COLO668 (cell line): ENCODE results near the gene SYTL1.

ENCODE experiments used
- DNase-seq: peaks from one replicate; lab custom pipeline; 2025; ENCODE audit not compliant: unreplicated experiment; lab: John Stamatoyannopoulos, UW

The SYTL1 gene

DNA sequence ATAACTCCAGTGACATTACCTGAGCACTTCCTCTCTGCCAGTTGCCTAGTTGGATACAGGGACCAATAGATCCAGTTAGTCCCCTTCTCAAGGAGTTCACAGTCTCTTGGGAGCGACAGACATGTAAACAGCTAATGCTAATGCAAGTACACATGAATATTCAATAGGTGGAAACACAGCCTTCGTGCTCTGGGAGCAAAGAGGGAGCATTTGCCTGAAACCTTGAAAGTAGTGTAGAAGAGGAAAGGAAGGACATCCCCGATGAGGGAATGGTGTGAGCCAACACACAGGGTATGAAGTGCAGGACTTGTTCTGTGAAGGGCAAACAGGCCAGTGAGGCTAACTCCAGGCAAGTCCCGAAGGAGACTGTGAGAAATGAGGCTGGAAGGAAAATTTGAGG is 23.7 kb upstream of the SYTL1 start:
- no peak for DNase-seq

DNA sequence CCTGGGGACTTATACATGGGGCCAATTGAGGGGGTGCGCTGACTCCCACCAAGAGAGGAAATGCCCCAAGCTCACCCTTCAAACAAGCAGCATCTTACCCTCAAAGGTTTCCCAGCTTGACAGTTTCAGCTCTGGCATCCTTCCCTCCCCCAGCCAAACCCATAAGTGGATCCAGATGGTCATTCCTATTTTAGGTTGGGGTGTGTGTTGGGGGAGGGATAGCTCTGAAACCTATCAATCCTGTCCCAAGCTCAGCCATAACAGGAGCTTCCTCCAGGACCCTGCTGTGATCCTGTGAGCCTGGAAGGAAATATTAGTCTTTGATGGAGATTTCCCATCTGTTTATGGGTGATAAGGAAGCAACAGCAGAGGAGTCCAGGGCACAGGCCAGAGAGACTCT is 23.2 kb upstream of the SYTL1 start:
- no peak for DNase-seq

DNA sequence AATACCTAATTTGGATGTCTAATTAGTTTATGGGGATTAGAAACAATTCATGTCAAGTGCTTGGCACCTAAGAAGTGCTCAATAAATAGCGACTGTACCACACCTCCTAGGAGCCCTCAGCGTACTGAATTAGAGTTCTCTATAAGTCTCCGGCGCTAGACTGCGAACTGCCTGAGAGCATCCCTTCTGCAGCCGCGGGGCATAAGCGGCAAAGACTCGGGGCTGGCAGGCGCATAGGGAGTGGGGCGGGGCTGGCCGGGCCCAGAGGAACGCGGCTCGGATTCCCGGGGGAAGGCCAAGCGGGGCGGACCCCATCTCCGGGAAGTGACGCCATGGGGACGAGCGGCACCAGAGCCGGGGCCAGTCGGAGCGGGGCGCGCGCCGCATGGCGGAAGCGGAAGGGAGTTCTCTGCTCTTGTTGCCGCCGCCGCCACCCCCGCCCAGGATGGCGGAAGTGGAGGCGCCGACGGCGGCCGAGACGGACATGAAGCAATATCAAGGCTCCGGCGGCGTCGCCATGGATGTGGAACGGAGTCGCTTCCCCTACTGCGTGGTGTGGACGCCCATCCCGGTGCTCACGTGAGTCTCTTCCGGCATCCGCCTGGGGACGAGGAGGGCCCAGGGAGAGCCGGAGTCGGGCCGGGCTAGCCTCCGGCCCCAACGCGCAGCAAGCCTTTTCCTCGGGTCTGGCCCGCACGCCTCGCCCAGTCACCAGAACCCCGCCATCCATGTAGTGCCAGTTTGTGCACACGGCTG is 19.8 kb upstream of the SYTL1 start, which contains the start of gene TMEM222:
TSS of gene TMEM222 (plus strand) at position 351 of the 756 bp plus-strand sequence. CDS start at position 386, 35 bp downstream.
- peak; percentile 100 for DNase-seq

DNA sequence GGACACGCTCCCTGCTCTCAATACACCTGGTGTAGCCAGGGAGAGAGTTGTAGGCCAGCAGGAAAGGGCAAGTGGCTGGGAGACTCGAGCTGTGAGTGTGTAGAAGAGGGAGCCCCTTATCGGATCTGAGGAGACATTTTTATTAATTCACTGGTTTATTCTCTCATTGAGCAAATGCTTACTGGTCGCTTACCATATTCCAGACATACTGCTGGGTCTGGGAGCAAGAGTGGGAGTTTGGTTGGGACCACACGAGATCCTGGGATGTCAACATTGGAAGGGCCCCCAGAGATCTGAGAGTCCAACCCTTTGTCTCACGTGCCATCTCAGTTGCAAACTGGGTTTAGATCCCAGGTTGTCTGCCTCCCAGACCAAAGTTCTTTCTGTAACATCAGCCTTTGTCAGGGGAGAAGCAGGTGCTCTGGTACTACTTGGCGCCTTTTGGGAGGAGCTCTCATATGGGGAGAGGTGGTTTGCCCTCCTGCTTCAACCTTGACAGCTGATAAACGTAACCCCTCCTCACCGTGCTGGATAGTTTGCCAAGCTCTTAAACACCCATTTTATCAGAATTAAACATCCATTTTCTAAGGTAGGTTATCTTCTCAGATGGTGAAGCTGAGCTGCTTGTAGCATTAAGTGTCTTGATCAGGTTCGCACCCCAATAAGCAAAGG is 19.1 kb upstream of the SYTL1 start:
- peak; percentile 43 for DNase-seq

DNA sequence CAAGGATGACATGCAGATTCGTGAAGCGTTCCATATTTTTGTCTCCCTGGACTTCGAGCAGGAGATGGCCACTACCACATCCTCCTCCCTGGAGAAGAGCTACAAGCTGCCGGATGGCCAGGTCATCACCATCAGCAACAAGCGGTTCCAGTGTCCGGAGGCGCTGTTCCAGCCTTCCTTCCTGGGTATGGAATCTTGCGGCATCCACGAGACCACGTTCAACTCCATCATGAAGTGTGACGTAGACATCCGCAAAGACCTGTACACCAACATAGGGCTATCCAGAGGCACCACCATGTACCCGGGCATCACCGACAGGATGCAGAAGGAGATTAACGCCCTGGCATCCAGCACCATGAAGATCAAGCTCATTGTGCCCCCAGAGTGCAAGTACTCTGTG is 16.5 kb upstream of the SYTL1 start:
- DNase-seq: no peak

DNA sequence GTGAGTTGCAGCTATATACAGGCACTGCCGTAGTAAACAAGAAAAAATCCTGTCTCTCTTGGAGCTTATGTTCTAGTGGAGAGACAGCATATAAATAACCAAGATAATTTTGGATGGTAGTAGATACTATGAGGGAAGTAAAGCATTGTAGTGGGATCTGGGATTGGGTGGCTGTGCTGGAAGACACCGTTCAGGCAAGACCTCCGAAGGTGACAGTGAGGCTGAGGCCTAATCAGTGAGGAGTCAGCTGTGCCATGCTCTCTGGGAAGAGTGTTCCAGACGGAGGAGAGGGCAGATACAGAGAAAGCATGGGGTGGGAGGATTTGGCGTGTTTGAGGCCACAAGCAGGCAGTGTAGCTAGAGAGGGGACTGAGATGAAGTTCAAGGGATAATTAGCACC is 13.9 kb upstream of the SYTL1 start:
- no peak for DNase-seq

DNA sequence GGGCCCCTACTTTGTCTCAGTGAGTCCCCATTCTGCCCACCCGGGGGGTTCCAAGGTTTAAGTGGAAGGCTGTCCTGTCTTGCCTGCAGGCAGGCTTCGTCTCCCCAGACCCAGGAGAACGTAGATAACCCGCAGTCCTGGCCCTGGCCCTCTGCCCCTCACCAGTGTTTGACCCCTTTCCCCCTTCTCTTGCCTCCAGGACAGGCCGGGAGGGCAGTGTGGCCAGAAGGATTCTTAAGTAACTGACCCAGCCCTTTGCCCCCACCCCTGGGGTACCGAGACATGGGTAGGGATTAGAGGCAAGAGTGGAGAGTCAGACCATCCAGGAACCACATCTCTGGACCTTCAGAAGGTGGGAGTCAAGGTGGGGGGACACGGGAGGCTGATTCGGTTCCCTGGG is 11.0 kb upstream of the SYTL1 start:
- DNase-seq: no peak

DNA sequence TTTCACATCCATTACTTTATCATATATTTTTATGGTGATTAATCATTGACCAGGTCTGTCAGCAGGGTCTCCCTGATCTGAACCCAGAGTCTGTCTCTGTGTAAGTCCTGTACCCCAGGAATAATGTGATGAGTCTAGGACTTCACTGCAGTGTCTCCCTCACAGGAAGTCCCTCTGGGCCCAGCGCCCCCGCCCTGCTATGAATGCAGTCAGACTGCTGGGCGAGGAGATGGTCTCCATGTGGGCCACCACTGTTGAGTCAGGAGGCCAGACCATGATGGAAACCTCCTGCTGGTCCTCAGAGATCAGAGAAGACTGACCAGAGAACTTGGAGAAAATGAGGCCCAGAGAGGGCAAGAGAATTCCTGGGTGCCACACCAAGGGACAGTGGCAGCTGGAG is 10.4 kb upstream of the SYTL1 start:
- no peak for DNase-seq

DNA sequence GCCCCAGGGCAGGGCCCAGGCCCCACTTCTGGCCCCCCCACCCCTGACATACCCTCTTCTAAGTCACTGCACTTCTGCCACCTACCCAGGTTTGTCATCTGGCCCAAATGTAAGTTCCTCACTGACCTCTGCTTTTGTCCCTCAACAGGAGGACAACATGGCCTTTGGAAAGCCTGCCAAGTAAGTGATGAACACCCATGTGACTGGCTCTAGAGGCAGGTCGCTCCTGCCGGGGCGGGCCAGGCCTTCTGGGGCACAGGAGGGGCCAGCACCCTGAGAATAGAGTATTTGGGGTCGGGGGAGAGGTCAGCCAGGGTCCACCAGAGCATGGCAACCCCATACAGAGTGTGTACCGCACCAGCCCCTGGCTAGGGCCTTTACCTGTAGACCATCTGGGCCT is 9.9 kb upstream of the SYTL1 start:
- no peak for DNase-seq

DNA sequence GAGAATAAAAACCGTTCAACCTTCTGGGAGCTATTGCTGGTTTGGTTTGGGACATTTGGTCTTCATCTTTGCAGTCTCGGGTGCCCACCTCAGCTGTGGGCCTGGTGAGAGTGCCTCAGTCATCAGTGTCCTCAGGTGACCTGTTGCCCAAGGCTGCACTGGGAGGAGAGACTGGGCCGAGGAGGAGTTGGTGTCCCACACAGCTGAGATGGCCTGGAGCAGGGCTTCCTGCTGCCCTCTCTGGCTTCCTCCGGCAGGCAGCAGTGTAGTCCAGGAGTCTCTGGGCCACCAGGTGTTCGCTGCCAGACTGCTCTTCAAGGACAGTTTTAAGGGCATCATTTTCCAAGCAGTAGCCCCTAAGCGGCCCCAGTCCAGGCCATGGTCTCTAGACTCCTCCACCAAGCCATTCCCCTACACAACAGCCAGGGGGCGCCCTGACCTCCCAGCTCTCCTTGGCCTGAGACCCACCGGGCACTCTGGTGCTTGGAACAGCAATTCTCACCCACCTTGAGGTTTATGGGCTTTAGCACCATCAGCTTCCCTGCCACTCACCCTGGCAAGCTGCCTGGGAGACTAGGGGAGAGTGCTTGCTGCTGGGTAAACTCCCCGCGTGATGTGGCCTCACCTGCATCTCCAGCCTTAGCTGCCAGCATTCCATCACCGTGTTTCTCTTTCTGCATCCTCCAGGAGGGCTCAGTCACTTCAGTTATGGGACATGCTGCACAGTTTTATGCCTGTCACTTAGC is 9.1 kb upstream of the SYTL1 start:
- peak; percentile 65 for DNase-seq

DNA sequence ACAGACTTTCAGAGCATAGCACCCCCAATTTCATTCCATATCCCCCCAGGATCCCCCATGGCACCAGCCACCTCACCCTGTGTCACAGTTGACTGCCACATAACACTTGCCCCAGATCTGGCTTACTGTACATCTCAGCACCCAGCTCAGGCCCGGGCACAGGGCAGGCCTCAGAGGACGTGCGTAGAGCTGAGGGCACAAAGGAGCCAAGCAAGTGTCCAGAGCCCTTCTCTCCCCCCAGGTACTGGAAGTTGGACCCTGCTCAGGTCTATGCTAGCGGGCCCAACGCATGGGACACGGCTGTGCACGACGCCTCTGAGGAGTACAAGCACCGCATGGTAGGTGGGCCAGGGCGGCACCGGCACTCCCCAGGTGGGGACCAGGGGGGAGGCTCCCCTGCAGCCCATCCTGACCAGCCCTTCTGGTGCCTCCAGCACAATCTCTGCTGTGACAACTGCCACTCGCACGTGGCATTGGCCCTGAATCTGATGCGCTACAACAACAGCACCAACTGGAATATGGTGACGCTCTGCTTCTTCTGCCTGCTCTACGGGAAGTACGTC is 8.0 kb upstream of the SYTL1 start:
- no peak for DNase-seq

DNA sequence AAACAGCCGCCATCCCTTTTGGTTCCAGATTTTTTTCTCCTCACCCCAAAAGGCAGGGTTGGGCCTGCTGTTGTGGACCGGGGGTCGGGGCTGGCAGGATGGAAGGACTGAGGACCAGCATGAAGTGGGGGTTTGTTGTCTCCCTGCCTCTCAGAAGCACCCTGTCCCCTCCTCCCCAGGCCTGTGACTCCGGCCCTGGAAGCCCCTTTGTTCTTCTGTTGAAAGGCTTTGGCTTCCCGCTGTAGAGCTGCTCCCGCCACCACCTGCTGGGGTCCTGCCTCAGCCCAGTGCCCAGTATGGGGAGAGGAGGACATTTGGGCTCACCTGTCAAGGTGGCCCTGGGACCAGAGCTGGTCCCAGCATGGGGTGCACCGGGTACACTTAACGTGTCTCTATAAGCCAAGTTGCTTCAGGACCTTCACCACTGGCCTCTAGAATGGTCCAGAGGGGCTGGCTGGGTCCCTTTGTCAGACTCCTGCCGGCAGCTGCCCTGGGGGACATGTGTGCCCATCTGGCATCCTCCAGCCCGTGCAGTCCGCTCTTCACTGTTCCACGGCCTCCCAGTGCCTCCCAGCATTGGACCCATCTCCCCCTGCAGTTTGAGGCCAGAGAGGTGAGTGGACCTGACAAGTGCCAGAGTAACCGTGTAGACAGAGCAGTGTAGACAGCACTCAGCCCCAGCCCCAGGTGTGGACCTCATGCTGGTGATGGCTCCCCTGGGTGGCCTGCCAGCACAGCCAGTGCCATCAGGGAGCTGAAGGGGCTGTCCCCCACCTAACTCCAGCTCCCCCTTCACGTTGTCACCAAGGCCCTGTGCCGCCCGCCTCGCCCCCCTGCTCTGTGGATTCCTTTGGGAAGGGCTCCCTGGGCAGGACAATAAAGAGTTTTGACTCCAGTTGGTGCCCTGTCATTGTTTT is 6.1 kb upstream of the SYTL1 start:
- DNase-seq: no peak

DNA sequence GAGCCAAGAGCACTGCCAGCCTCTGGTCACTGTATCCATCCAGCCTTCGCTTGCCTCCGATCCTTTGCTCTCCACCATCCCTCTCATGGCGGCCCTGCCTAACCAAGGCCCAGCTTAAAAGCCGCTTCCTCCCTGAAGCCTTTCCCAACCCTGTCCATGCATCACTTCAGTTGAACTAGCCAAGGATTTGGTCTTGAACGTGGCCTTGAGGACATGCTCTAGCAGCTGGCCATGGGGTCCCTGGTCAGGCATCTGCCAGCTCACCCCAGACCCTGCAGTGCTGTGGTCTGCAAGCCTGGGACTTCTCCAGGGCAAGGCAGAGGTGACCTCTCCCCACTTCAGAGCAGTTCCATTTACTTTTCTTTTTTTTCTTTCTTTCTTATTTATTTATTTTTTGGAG is 5.1 kb upstream of the SYTL1 start:
- DNase-seq: no peak

DNA sequence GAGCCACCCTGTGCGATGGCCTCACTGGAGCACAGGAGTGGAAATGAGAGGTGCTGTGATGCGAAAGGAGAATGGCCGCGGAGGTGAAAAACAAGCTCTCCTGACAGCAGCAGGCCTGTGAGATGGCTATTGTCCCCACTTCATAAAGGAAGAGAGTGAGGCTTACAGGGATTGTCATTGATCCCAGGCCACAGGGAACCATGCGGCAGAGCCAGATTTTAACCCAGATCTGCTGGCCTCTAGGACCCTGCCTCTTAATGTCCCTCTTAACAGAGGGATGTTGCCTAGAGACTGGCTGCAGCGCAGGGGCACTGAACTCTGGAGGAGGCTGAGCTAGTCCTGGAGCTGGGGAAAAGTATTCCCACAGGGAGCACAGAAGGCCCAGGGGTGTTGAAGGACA is 3.1 kb upstream of the SYTL1 start:
- DNase-seq: no peak

DNA sequence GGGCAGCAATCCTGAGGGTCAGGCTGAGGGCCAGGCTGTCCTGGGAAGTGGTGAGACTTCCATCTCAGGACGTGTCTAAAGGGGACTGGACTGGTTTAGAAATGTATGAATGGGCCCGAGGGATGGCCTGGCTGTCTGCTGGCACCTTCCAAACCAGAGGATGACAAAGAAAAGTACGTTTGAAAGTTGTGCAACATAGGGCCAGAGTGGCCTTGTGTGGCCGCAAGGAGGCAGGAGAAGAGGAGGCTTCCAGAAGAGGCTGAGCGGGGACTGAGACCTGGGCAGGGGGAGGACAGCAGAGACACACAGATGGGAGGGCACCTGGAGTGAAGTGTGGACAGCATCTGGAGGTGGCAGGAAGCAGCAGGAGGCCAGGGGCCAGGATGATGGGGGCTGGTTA is 2.6 kb upstream of the SYTL1 start:
- no peak for DNase-seq

DNA sequence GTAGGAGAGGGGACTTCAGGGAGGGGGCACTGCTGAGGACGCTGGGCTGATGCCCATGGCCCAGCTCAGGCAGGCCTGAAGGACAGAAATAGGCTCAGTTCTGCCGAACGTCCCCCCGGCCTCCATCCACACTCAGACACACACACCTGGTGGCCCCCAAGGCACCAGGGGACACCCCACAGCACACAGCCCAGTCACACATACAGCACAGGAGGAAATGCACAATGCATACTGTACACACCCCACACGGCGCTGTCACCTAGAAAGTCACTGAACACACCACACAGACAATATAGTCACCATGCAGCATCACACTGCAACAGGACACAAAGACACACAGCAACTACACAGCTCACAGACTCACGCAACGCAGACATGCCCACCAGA is 562 bp downstream of the SYTL1 start:
- peak; percentile 60 for DNase-seq

DNA sequence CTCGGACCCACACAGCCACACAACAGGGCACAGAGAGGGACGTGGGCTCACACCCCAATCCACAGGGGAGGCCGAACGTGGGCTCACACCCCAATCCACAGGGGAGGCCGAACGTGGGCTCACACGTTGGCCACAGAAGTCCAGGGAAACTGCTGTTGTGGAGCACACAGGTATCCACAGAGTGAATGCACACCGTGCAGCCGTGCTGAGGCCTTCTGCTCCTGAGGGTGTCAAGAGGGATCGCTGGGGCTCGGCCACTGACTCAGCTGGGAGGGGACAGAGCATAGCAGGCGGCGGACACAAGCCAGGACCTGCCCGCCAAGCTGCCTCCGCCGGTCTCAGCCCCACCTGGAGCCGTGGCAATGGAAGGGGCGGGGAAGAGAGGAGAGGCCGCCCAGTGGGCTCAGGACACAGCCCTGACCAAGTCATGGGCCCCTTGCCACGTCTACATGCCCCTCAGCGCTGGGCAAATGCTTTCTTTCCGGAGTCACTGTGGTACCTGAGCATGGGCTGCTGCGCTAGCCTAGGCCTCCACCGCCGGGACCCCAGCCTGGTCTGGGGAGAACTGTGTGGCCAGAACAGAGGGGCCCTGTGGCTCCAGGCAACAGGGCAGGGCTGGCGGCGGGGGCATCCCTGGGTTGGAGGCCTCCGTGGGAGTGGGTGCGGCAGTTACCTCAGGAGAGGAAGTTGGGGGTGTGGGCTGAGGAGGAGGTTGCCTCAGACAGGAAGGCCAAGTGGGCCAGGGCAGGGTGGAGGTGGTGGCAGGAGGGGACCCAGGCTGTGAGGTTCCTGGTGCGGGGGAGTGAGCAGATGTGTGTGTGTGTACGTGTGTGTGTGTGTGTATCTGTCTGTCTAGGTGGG is 1.2 kb downstream of the SYTL1 start:
- DNase-seq: peak; percentile 91

DNA sequence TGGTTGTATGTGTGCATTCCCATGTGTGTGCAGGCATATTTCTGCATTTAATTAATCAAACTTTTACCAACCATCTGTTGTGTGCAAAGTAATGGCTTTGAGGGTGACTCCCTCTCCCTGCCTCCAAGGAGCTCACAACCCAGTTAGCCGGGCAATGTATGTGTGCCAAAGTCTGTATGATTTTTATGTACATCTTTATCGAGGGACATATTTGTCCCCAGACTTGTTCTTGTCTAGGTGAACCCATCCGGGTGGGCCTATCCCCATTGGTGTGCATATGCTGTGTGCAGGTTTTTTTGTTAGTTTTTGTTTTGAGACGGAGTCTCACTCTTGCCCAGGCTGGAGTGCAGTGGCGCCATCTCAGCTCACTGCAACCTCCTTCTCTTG is 1.8 kb downstream of the SYTL1 start:
- DNase-seq: no peak

DNA sequence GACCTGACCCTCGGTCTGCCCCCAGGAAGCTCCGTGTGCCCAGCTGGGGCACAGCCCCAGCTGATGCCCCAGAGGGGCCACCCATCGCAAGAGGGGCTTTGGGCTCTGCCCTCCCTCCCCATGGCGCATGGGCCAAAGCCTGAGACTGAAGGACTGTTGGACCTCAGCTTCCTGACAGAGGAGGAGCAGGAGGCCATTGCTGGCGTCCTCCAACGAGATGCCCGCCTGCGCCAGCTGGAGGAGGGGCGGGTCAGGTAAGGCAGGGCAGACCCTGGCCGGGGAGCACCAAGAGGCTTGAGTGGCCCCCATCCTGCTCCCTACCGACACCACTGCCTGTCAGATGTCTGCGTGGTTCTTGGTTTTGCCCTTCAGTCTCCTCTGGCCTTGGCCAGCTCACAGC is 3.5 kb downstream of the SYTL1 start:
- DNase-seq: no peak

DNA sequence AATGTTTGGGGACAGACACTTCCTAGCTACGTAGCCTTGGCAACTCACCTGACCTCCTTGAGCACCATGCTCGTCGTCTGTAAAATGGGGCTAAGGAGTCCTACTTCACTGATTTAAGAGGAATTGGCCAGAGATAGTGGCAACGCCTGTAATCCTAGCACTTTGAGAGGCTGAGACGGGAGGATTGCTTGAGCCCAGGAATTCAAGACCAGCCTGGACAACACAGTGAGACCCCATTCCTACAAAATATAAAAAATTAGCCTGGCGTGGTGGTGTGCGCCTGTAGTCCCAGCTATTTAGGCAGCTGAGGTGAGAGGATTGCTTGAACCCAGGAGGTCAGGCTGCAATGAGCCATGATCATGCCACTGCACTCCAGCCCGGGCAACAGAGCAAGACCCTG is 4.5 kb downstream of the SYTL1 start:
- no peak for DNase-seq
